ENCODE data around the gene ADAMTSL5. TPM values are rescaled to one million over a fixed set of nuclear protein-coding genes. Genes with fewer than 3 reads are reported as not detected.

Gene ADAMTSL5
- total RNA-seq, 1 experiment from 2014 or later, result 23.9 TPM

- Histone ChIP-seq H3K27me3 (replicated peaks; ENCODE audit: control insufficient read depth, insufficient read depth, low read length) (no peaks in the 10 kb centered on the region), H3K4me3 (ENCODE audit: low read depth, low read length) (no peak overlapping the region), H3K36me3 (ENCODE audit: control insufficient read depth, insufficient read depth, low read length) (no peaks in the 10 kb centered on the region), H3K9me3 (no peaks in the 10 kb centered on the region), H3K4me1 (peaks cover 12% of the 10 kb centered on the region)
- POLR2A ChIA-PET, result no interaction called here
- CTCF ChIA-PET, result no interaction called here
- H3K9me3 Mint-ChIP-seq (ENCODE audit: unreplicated experiment), result no peaks in the 10 kb centered on the region
- TF ChIP-seq CTCF (IDR thresholded peaks at IDR 0.05; ENCODE audit: insufficient read depth in 1 of 2, low read depth in 1 of 2, low read length in 1 of 2, severe bottlenecking in 1 of 2, unreplicated experiment in 1 of 2), result no peak
- no peak overlapping the region for H3K27ac Mint-ChIP-seq (ENCODE audit: unreplicated experiment)
- intact Hi-C loops (cut with micrococcal nuclease; ENCODE audit: unreplicated experiment), result no loop called here
- no peak for DNase-seq
- H3K27me3 Mint-ChIP-seq (ENCODE audit: insufficient read depth, unreplicated experiment), result no peaks in the 10 kb centered on the region
- H3K36me3 Mint-ChIP-seq (ENCODE audit: insufficient read depth, unreplicated experiment), result peaks cover 18% of the 10 kb centered on the region
- H3K4me3 Mint-ChIP-seq (ENCODE audit: unreplicated experiment), result no peak overlapping the region
- BruUV-seq (replicated peaks), result no TSS peak
- H3K4me1 Mint-ChIP-seq (ENCODE audit: low read depth, unreplicated experiment), result peaks cover 4% of the 10 kb centered on the region
Observed at GRCh38 chr19:1486720-1487575, 25.9 kb downstream of the ADAMTSL5 start.

- Mint-ChIP-seq H3K4me3 (ENCODE audit: unreplicated experiment) (no peak overlapping the region), H3K4me1 (ENCODE audit: low read depth, unreplicated experiment) (no peaks in the 10 kb centered on the region), H3K27me3 (ENCODE audit: insufficient read depth, unreplicated experiment) (no peaks in the 10 kb centered on the region), H3K27ac (ENCODE audit: unreplicated experiment) (no peak overlapping the region), H3K9me3 (ENCODE audit: unreplicated experiment) (no peaks in the 10 kb centered on the region), H3K36me3 (ENCODE audit: insufficient read depth, unreplicated experiment) (peaks cover 10% of the 10 kb centered on the region)
- ChIA-PET CTCF (no interaction called here), POLR2A (no interaction called here)
- intact Hi-C loops (cut with micrococcal nuclease; ENCODE audit: unreplicated experiment), result no loop called here
- no peak for TF ChIP-seq CTCF (IDR thresholded peaks at IDR 0.05; ENCODE audit: insufficient read depth in 1 of 2, low read depth in 1 of 2, low read length in 1 of 2, severe bottlenecking in 1 of 2, unreplicated experiment in 1 of 2)
- Histone ChIP-seq H3K4me3 (ENCODE audit: low read depth, low read length) (no peak overlapping the region), H3K9me3 (no peaks in the 10 kb centered on the region), H3K27me3 (replicated peaks; ENCODE audit: control insufficient read depth, insufficient read depth, low read length) (no peaks in the 10 kb centered on the region), H3K4me1 (no peaks in the 10 kb centered on the region), H3K36me3 (ENCODE audit: control insufficient read depth, insufficient read depth, low read length) (no peaks in the 10 kb centered on the region)
- BruUV-seq (replicated peaks), result no TSS peak
- no peak for DNase-seq
Observed at GRCh38 chr19:1483979-1484428, 28.8 kb downstream of the ADAMTSL5 start.

GRCh38 chr19:1483131-1483978, 29.5 kb downstream of the ADAMTSL5 start:
- no peak for DNase-seq
- no peak overlapping the region for H3K4me3 Mint-ChIP-seq (ENCODE audit: unreplicated experiment)
- BruUV-seq (replicated peaks), result no TSS peak
- Histone ChIP-seq H3K36me3 (ENCODE audit: control insufficient read depth, insufficient read depth, low read length) (no peaks in the 10 kb centered on the region), H3K9me3 (no peaks in the 10 kb centered on the region), H3K4me1 (no peaks in the 10 kb centered on the region), H3K27me3 (replicated peaks; ENCODE audit: control insufficient read depth, insufficient read depth, low read length) (no peaks in the 10 kb centered on the region), H3K4me3 (ENCODE audit: low read depth, low read length) (no peak overlapping the region)
- CTCF ChIA-PET, result no interaction called here
- H3K27me3 Mint-ChIP-seq (ENCODE audit: insufficient read depth, unreplicated experiment), result no peaks in the 10 kb centered on the region
- intact Hi-C loops (cut with micrococcal nuclease; ENCODE audit: unreplicated experiment), result no loop called here
- H3K36me3 Mint-ChIP-seq (ENCODE audit: insufficient read depth, unreplicated experiment), result peaks cover 14% of the 10 kb centered on the region
- no peaks in the 10 kb centered on the region for H3K9me3 Mint-ChIP-seq (ENCODE audit: unreplicated experiment)
- POLR2A ChIA-PET, result no interaction called here
- no peak for TF ChIP-seq CTCF (IDR thresholded peaks at IDR 0.05; ENCODE audit: insufficient read depth in 1 of 2, low read depth in 1 of 2, low read length in 1 of 2, severe bottlenecking in 1 of 2, unreplicated experiment in 1 of 2)
- no peaks in the 10 kb centered on the region for H3K4me1 Mint-ChIP-seq (ENCODE audit: low read depth, unreplicated experiment)
- H3K27ac Mint-ChIP-seq (ENCODE audit: unreplicated experiment), result no peak overlapping the region
